GM19023 (cell line): Measurements from ENCODE around the gene VPS8.
"Not testable (repeated sequence)": the region's sequence is repeated elsewhere in the genome, so short reads cannot be mapped to it uniquely, and the experiment has no call there.

Experiments used
- ATAC-seq: cut with Tn5 transposase; IDR thresholded peaks from one replicate; pipeline ENCODE4 v1.9.1; 2021; ENCODE audit warnings: mild to moderate bottlenecking, moderate library complexity; ENCODE audit not compliant: unreplicated experiment

VPS8 gene

GRCh38 chr3:184910664-184911063 lies 98.7 kb downstream of the VPS8 start:
- no peak for ATAC-seq

GRCh38 chr3:184911570-184911969 lies 99.6 kb downstream of the VPS8 start:
- no peak for ATAC-seq

- ATAC-seq = no peak
These were observed 100.2 kb downstream of the VPS8 start for GRCh38 chr3:184912163-184912562.

- ATAC-seq = no peak
These were observed 102.7 kb downstream of the VPS8 start for GRCh38 chr3:184914628-184915027.

GRCh38 chr3:184918750-184919149 lies 106.8 kb downstream of the VPS8 start:
- ATAC-seq = no peak

GRCh38 chr3:184919651-184920050 lies 107.7 kb downstream of the VPS8 start:
- no peak for ATAC-seq

- ATAC-seq = no peak
These were observed 112.6 kb downstream of the VPS8 start for GRCh38 chr3:184924547-184924946.

- no peak for ATAC-seq
These were observed 115.9 kb downstream of the VPS8 start for GRCh38 chr3:184927796-184928315.

- ATAC-seq = no peak
These were observed 120.8 kb downstream of the VPS8 start for GRCh38 chr3:184932777-184933176.

GRCh38 chr3:184937611-184938010 lies 125.6 kb downstream of the VPS8 start:
- ATAC-seq = no peak

- ATAC-seq = no peak
These were observed 129.4 kb downstream of the VPS8 start for GRCh38 chr3:184941408-184941807.

GRCh38 chr3:184942735-184943134 lies 130.8 kb downstream of the VPS8 start:
- no peak for ATAC-seq

GRCh38 chr3:184944241-184944640 lies 132.3 kb downstream of the VPS8 start:
- ATAC-seq = no peak

- no peak for ATAC-seq
These were observed 134.1 kb downstream of the VPS8 start for GRCh38 chr3:184945886-184946625.

GRCh38 chr3:184946917-184947316 lies 135.0 kb downstream of the VPS8 start:
- no peak for ATAC-seq

- ATAC-seq = no peak
These were observed 137.4 kb downstream of the VPS8 start for GRCh38 chr3:184949251-184949965.

GRCh38 chr3:184950816-184951215 lies 138.8 kb downstream of the VPS8 start:
- not testable (repeated sequence) for ATAC-seq

GRCh38 chr3:184952671-184953070 lies 140.7 kb downstream of the VPS8 start:
- ATAC-seq = no peak

- no peak for ATAC-seq
These were observed 141.4 kb downstream of the VPS8 start for GRCh38 chr3:184953401-184953800.

- no peak for ATAC-seq
These were observed 142.3 kb downstream of the VPS8 start for GRCh38 chr3:184954251-184954650.

GRCh38 chr3:184954851-184955250 lies 142.9 kb downstream of the VPS8 start:
- not testable (repeated sequence) for ATAC-seq
